Activated CD4-positive, CD25-positive, alpha-beta regulatory T cell (primary cell): Measurements from ENCODE around the gene CACNG4.

Experiments
- DNase-seq, 4 experiments: peaks; one replicate each; lab custom pipeline; 2025; lab: John Stamatoyannopoulos, UW

CACNG4 gene

DNA sequence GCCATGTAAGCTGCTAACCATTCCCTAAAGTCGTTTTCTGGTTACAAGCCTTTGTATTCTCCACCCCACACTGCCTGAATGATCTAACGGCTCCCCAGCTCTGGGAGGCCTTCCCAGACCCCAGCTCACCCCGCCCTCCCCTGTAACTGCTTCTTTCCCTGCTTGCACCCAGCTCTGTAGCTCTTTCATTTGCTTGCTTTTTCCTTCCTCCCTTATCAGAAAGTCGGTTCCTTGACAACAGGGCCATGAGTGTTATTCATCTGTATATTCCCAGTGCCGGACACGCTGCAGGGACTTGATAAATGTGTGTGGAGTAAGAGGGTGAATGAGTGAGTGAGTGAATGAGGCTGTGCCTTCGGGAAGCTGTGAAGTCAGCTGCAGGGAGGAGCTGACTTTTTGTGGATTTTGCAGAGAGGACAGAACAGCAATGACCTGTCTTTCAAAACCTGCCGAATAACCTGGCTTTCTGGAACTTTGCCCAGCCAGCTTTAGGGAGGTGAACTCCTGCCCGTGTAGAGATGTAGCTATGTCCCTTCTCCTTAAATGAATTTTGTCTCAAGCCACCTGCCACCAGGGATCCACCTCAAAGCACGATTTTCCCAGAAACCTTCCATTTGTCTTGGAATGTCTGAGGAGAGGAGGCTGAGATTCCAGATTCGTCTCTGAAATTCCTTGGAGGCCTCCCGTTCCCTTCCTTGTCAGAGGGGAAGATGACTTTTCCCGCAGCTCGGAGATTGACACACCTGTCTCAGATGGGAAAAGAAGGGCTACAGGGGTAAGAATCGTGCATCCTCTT lies 20.0 kb upstream of the CACNG4 start:
- DNase-seq = no peak

- no peak for DNase-seq
Measured at GRCh38 chr17:66945147-66945835, 19.2 kb upstream of the CACNG4 start.

DNA sequence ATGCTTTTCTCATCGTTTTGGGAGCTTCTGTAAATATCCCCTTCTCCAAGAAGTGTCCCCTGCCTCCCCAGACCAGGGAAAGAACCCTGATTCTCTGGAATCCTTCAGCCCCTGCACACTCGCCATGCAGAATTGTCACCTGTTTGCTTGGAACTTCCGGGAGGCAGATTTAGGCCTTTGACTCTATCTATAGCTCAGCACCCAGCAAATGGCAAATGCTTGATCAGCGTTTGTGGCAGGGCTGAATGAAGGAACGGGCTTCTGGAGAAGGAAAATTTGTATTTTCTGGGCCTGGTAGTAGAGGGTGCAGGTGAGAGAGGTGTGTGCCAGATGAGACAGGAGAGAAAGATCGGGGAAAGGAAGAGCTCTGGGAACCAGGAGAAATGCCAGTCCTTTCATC lies 18.3 kb upstream of the CACNG4 start:
- DNase-seq = no peak

GRCh38 chr17:66947311-66947710 lies 17.2 kb upstream of the CACNG4 start:
- DNase-seq = no peak

- no peak for DNase-seq
Measured at GRCh38 chr17:66948061-66948750, 16.3 kb upstream of the CACNG4 start.

DNA sequence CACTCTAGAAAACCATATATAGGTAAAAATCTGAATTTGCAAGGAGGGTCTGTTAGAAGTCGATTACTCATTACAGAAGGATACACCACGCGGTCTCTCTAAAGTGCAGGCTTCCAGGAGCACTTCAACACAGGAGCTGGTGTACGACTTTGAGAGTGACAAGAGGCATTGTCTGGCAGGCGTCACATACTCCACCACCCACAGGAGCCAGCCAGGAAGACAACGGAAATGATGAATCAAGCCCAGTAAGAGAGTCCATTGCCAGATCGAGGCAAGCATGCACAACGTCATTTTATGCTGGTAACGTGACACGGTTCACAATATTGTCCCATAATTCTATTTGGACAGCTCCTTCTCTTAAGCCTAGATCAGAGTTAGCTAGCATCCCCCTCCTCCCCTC lies 15.0 kb upstream of the CACNG4 start:
- no peak for DNase-seq

DNA sequence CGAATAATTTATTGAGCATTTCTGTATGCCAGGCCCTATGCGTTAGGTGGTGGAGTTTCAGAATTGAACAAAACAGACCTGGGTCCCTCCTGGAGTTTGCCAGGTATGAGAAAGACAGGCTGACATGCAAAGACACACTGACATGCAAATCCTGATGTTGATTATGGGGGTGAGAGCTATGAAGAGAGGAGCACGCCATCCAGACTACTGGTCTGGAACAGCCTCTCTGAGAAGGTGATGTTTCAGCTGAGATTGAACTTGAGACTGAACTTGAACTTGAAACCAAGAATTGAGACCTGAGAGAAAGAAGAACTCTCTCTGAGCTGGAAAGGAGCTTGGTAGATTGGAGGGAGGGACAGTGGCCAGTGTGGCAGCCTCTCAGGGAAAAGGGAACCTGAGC lies 14.2 kb upstream of the CACNG4 start:
- DNase-seq = no peak

- DNase-seq = no peak
Measured at GRCh38 chr17:66950886-66951604, 13.5 kb upstream of the CACNG4 start.

- DNase-seq = no peak
Measured at GRCh38 chr17:66951605-66951953, 12.9 kb upstream of the CACNG4 start.

- no peak for DNase-seq
Measured at GRCh38 chr17:66952031-66952524, 12.4 kb upstream of the CACNG4 start.

DNA sequence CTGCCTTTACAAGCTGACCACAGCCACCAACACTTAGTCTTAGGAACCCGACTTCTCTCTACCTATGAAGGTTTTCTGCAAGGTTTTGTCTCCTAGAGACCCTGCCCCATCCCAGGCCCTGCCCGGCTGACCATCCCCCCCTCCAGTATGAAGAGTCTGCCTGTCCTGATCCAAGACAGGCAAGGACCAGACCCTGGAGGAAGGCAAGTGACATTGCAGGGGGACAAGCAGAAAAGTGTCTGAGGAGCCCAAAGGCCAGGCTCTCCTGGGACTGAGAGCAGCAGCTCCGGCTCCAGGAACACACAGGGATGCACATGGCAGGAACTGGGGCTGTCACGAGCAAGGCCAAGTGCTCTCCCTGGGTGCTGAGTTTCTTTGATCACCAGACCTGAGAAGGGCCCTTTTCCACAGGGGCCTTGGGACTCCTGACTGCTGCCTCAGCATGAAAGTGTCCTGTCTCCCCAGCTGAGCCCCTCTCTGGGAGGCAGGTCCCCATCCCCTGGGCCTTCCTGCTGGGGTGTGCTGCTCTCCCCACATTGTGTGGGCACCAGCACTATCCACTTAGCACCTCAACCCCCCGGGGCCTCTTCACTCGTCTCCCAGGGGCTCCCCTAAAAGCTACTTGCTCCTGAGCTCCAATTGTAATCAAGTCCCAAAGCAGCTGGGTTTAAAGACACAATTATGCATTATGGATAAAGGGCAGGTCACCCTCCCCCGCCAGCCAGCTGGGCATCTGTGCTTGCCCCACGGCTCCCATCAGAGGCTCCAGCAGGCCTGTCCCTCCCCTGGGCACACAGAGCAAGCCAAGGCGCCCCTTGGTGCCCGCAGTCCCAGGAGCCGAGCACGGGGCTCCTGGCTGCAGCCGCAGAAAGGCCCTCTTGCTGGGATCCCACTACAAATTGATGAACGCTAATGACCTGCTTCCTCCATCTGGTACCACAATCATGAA lies 11.6 kb upstream of the CACNG4 start:
- DNase-seq = no peak

- no peak for DNase-seq
Measured at GRCh38 chr17:66953630-66954020, 10.9 kb upstream of the CACNG4 start.

- no peak for DNase-seq
Measured at GRCh38 chr17:66954632-66955031, 9.9 kb upstream of the CACNG4 start.

DNA sequence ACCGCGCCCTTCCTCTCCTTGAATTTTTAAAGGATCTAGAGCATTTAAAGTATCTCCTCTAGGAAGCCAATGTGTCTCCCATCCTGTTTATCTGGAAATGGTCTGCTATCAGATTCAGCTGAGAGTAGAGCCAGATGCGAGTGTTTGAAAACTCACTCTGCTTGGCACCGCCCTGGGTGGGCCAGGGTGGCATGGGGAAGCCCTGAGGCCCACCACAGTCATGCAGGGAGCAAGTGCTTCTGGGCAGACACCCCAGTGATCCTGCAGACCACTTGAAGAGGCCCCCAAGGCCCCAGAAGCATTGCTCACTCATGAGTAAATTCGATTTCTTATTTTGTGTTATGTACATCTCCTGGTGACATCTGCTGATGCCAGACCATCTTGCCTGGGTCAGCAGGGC lies 8.7 kb upstream of the CACNG4 start:
- DNase-seq = no peak

- DNase-seq = no peak
Measured at GRCh38 chr17:66956941-66957340, 7.6 kb upstream of the CACNG4 start.

DNA sequence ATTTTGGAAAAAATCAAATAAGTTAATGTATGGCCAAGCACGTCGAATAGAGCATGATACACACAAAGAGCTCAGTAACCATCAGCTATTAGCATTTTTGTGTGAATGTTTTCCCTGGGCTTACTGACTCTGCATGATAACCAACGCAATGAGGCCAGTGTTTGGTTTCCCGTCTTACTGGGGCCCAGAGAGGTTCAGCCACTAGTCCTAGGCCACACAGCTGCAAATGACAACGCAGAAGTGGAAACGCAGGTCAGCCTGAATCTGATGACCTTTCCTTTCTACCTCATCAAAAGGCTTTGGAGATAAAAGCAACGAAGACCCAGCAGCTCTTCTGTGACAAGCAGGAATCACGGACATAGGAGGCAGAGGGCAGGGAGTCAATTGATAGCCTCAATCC lies 7.2 kb upstream of the CACNG4 start:
- DNase-seq = no peak

- no peak for DNase-seq
Measured at GRCh38 chr17:66957951-66958579, 6.4 kb upstream of the CACNG4 start.

- DNase-seq = no peak
Measured at GRCh38 chr17:66959641-66960375, 4.7 kb upstream of the CACNG4 start.

GRCh38 chr17:66960613-66961012 lies 3.9 kb upstream of the CACNG4 start:
- DNase-seq = no peak

- no peak for DNase-seq
Measured at GRCh38 chr17:66963521-66963908, 992 bp upstream of the CACNG4 start.
